Breast epithelium (tissue), 3 donors: ENCODE data around the gene RFT1.

Experiments used
- CTCF ChIP-seq, 3 donors: fragments of 450-650 bp; IDR thresholded peaks; one replicate each; pipeline ENCODE4 v1.5.1; 2016 to 2017; ENCODE audit warnings: antibody characterized with exemption in 3 of 3, mild to moderate bottlenecking in 3 of 3, moderate library complexity in 3 of 3
- POLR2A ChIP-seq: fragments of 450-650 bp; IDR thresholded peaks from one replicate; pipeline ENCODE4 v1.6.1; 2016; ENCODE audit warnings: antibody characterized with exemption, mild to moderate bottlenecking, moderate library complexity

GRCh38 chr3:53081318-53081717, 48.9 kb downstream of the RFT1 start:
- TF ChIP-seq POLR2A (no peak), CTCF (IDR thresholded peaks at IDR 0.05) (no peak)
